HepG2 (cell line): ENCODE results near the gene DNAJB6. TPM values are rescaled to one million over a fixed set of nuclear protein-coding genes. Genes with fewer than 3 reads are reported as not detected.

ENCODE experiments used
- ARID4A ChIP-seq: sonication (generic); formaldehyde crosslinking; IDR thresholded peaks from 2 replicates; pipeline ENCODE4 v1.5.0; 2020; ENCODE audit warnings: mild to moderate bottlenecking, missing genetic modification reagents, borderline replicate concordance
- ARID5B ChIP-seq: IDR thresholded peaks from 2 replicates; pipeline ENCODE4 v1.4.0; 2020; ENCODE audit warnings: mild to moderate bottlenecking, missing genetic modification reagents
- CBX5 ChIP-seq: sonication (generic); formaldehyde crosslinking; IDR thresholded peaks from 2 replicates; pipeline ENCODE4 v1.4.0; 2020; ENCODE audit warnings: missing genetic modification reagents, borderline replicate concordance
- CEBPG ChIP-seq: IDR thresholded peaks from 2 replicates; pipeline ENCODE4 v1.6.1; 2016
- E2F2 ChIP-seq: sonication (generic); formaldehyde crosslinking; IDR thresholded peaks from 2 replicates; pipeline ENCODE4 v1.4.0; 2020; ENCODE audit warnings: missing genetic modification reagents, borderline replicate concordance
- HMGXB4 ChIP-seq, 2 experiments: sonication (generic) in 1 of 2; formaldehyde crosslinking in 1 of 2; IDR thresholded peaks; 2 replicates each; pipeline versions ENCODE4 v1.4.0 to v1.6.1; 2018 to 2020; ENCODE audit warnings: missing genetic modification reagents in 2 of 2, borderline replicate concordance in 1 of 2, low read depth in 1 of 2, mild to moderate bottlenecking in 1 of 2, missing biosample characterization in 1 of 2
- MED1 ChIP-seq: sonication (generic); formaldehyde crosslinking; IDR thresholded peaks from 2 replicates; pipeline ENCODE4 v1.4.0; 2020; ENCODE audit warnings: missing genetic modification reagents
- SCMH1 ChIP-seq: sonication (generic); formaldehyde crosslinking; IDR thresholded peaks from 2 replicates; pipeline ENCODE4 v1.9.0; 2021; ENCODE audit warnings: missing genetic modification reagents, mild to moderate bottlenecking, borderline replicate concordance
- SOX5 ChIP-seq: IDR thresholded peaks from 2 replicates; pipeline ENCODE4 v1.6.1; 2016; ENCODE audit warnings: borderline replicate concordance
- STAG1 ChIP-seq: sonication (generic); formaldehyde crosslinking; IDR thresholded peaks from 2 replicates; pipeline ENCODE4 v1.4.0; 2020; ENCODE audit warnings: missing genetic modification reagents
- USF2 ChIP-seq, 2 experiments: sonication (generic) in 1 of 2; formaldehyde crosslinking in 1 of 2; IDR thresholded peaks; 2 replicates each; pipeline versions ENCODE4 v1.5.1 to v1.6.1; 2011 to 2020; ENCODE audit warnings: borderline replicate concordance in 1 of 2, low read depth in 1 of 2, low read length in 1 of 2, mild to moderate bottlenecking in 1 of 2, missing genetic modification reagents in 1 of 2, moderate library complexity in 1 of 2
- ZMAT3 ChIP-seq: sonication (generic); formaldehyde crosslinking; conservative IDR thresholded peaks from 2 replicates; pipeline ENCODE4 v1.7.0; 2021; ENCODE audit warnings: missing genetic modification reagents
- ZNF331 ChIP-seq: sonication (generic); formaldehyde crosslinking; IDR thresholded peaks from 2 replicates; pipeline ENCODE4 v1.4.0; 2020; ENCODE audit warnings: missing genetic modification reagents
- polyA plus RNA-seq, 8 experiments: library from polyadenylated mRNA; depleted of rRNA in 3 of 8; stranded (reverse) in 7 of 8; unstranded in 1 of 8; fragments of >200 nt; fragmentation: Illumina TruSeq in 4 of 8; extraction: Trizol in 4 of 8; gene quantifications; 2 replicates each; pipeline versions ENCODE4 v1.2.1 to v1.2.3, GENCODE V29; 2011 to 2016; ENCODE audit warnings: low read depth in 4 of 8, missing spikeins in 1 of 8, mixed read lengths in 1 of 8; ENCODE audit not compliant: insufficient read depth in 1 of 8
- total RNA-seq, 5 experiments: library from RNA; depleted of rRNA; stranded (reverse); fragments of >200 nt; fragmentation: Illumina TruSeq; extraction: Trizol; gene quantifications; 2 replicates each; pipeline ENCODE4 v1.2.3, GENCODE V29; 2016; ENCODE audit warnings: low read depth in 1 of 5

Gene DNAJB6
- total and polyA plus RNA-seq, 2 of the 13 experiments (the other 11 are each of a cell fraction or from before 2014, with no cell fraction given) = 29.9 to 53.9 TPM

GRCh38 chr7:157386979-157387800 lies 50.4 kb downstream of the DNAJB6 start (continued):
- 0 out of 2 replicates have a peak, but pooled peaks have one; percentile 26 for TF ChIP-seq ZNF331 (CRISPR knock-in tag)
- TF ChIP-seq ARID5B (CRISPR knock-in tag) = peak; percentile 33; the same call in 1 of the 2 replicates
- TF ChIP-seq ZMAT3 (CRISPR knock-in tag) = 0 out of 2 replicates have a peak, but pooled peaks have one; percentile 32
- TF ChIP-seq CBX5 (CRISPR knock-in tag) = peak; percentile 36; the same call in 1 of the 2 replicates
- TF ChIP-seq E2F2 = no peak
- no peak for TF ChIP-seq CEBPG (CRISPR knock-in tag)
- 0 out of 2 replicates have a peak, but pooled peaks have one; percentile 43 for TF ChIP-seq SOX5 (CRISPR knock-in tag)
- TF ChIP-seq ARID4A (CRISPR knock-in tag) = peak; percentile 45; the same call in 1 of the 2 replicates
- 0 out of 2 replicates have a peak, but pooled peaks have one; percentile 19 for TF ChIP-seq MED1 (CRISPR knock-in tag)
- TF ChIP-seq SCMH1 (CRISPR knock-in tag) = no peak
- peak; percentile 64 for TF ChIP-seq STAG1 (CRISPR knock-in tag)
- peak; percentile 45; the same call in 1 of the 2 replicates for TF ChIP-seq USF2 (IDR thresholded peaks at IDR 0.05; ENCODE audit: low read depth, low read length)
- no peak for TF ChIP-seq USF2 (CRISPR knock-in tag; IDR thresholded peaks at IDR 0.05; ENCODE audit: borderline replicate concordance)
- TF ChIP-seq HMGXB4 (CRISPR knock-in tag; IDR thresholded peaks at IDR 0.05; ENCODE audit: borderline replicate concordance in 1 of 2, low read depth in 1 of 2) = peak in 1 of 2 experiments; percentile 75; a peak in 1 of 4 replicates
